IPS-NIHi7 (cell line): Measurements from ENCODE around the gene CLDN2.
A peak's percentile ranks its signal among the peaks of the same experiment; 100 is the strongest.

Experiments
- DNase-seq: peaks from one replicate; pipeline ENCODE4 v3.0.0; 2012; ENCODE audit warnings: mixed read lengths; ENCODE audit errors: extremely low spot score

The CLDN2 gene

DNA sequence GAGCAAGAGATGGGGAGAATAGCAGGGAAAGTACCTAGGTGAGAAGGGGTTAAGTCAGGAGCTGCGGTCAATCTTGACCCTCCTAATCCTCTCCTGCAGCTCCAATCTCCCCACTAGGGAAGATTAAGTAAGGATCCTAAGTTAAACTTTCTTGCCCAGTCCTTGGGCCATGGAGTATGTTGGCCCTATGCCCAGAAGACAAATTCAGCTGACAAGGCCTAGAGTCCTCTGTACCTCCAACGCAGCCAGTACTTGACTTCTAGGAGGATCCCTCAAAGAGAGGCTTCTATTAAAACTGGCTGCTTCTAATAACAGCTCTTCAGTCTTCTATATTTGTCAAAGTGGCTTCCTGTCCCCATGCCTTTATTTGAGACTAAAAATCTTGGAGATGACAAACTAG is 1.4 kb downstream of the CLDN2 start:
- no peak for DNase-seq

DNA sequence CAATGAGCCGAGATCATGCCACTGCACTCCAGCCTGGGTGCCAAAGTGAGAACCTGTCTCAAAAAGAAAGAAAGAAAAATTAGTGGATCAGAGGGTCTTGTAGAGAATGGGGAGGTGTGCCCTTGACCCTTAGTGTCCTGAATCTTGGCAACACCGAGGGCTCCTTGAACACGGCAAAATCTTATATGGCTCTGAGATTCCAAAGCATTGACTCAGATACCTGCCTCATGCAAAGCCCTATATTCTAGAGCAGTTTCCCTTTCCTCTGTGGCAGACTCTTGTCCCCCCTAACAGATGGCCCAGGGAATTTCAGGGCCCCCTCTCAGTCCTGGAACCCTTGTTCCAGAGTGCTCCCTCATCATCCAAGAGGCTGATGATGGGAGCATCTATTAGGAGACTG is 6.8 kb downstream of the CLDN2 start:
- no peak for DNase-seq

DNA sequence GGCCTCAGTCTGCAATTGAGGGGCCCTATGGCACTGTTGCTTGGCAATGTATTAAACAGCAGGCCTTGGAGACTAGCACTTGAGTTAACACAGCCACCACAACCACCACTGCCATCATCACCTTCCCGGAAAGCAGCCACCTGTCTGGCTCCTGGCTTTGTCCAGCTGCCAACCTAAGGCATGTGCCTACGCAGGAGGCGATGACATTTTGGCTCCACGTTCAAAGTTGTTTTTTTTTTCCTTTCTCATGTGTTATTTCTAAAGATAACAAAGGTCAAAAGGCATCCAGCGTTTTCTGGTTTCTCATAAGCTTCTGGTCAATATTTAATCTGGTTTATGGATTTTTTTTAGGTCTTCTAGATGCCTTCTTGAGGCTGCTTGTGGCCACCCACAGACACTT is 7.5 kb downstream of the CLDN2 start:
- DNase-seq, result no peak

DNA sequence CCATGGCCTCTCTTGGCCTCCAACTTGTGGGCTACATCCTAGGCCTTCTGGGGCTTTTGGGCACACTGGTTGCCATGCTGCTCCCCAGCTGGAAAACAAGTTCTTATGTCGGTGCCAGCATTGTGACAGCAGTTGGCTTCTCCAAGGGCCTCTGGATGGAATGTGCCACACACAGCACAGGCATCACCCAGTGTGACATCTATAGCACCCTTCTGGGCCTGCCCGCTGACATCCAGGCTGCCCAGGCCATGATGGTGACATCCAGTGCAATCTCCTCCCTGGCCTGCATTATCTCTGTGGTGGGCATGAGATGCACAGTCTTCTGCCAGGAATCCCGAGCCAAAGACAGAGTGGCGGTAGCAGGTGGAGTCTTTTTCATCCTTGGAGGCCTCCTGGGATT is 8.0 kb downstream of the CLDN2 start:
- no peak for DNase-seq

DNA sequence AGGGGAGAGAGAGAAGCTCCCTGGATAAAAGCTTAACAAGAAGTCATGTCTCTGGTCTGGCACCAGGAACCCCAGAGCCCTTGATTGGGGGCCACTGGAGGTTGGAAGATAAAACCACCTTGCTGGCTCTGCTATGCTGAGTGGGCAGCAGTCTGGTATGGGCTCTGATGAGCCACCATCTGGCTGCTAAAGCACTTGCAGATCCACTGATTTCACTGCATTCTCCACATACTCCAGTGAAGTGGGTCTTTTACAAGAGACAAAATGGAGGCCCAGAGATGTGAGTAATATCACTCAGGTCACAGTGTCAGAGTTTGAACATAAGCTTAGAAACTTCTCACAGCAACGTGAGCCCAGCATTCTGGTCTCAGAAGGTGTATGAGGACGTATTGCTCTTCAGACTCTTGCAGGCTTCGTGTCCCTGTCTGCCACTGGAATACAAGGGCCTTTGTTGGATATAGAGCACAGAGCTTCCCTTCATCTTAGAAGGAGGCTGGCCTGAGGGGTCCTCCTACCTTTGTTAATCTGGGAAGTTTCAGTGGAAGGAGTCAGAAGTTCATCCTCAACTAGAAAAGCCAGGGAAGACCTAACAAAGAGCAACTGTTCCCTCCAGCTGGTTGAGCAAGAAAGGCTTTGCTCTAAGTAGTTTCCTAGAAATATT is 11.8 kb downstream of the CLDN2 start:
- DNase-seq, result no peak

DNA sequence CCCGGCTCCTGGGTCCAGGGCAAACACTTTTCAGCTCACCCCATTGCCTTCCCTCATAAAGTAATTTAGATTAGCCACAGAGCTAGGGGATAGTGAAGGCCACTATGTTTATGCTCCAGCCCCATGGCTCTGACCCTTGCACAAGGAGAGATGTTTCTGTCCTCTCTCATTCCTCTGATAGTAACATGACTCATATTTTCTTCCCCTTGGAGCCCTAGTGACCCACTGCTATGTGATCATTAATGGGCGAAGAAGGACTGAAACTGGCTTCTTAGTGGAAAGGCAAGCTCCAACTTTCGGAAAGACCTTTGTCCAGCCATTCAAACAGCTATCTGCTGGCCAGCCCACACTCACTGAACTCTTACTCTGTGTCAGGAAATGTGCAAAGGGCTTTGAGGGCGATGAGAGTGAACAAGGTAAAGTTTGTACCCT is 12.3 kb downstream of the CLDN2 start:
- no peak for DNase-seq

DNA sequence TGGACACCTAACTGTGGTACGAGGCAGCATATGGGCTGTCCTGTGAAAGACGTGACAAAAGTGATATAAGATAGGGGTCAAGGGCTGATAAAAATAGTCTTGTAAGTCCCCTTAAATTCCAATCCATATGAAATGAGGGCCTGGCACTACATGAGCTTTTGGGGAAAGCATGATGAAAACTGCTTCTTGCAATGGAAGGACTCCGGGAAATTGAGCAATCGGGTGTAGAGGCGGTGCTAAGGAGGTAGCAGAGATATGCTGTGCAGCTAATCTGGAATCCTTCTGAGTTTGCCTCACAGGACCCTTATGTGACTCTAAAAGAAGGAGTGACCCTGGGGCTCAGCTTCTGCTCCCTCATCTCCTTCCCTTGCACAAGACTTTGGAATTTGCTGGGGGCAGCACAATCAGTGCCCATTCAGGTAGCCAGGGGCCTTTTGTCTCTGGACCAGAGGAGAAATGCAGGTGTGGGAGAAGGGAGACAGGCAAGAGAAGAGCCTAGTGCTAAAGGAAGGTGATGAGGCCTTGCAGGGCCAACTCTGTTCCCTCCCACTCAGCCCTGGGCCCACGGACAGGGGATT is 12.8 kb downstream of the CLDN2 start:
- DNase-seq, result no peak

DNA sequence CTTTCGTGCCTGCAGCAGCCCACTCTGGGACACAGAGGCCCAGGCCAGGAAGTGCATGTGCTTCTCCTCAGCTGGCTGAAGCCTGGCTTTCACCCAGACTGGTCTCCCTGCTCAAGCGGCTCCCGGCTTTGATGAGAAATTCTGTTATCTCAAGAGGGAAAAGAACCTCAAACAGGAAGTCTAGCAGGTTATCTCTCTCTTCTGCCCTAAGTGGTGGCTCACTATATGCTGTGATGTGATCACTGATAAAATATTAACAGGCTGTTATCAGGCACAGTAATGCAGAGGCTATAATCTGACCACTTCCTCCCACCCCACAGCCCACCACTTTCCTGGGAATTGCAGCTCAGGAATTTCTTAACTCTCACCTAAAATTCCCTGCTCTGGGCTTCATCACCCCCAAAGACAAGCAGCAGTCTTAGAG is 13.3 kb downstream of the CLDN2 start:
- peak; percentile 30 for DNase-seq

DNA sequence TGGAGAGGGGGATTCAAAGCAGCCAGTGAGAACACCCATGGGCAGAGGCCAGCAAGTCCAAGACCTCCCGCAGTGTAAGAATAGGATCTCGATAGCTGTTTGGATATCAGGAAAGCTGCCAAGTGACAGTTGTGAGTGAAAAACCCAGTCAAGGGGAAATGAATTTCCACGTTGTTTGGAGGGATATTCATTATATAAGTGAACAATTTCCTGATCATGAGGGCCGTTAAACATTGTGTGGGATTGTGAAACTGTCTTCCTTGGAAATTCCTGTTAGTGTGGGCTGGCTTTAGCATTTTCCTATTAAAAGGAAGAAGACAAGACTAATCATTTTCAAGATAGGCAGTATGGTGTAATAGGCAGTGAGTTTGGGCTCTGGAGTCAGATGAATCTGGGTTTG is 15.0 kb downstream of the CLDN2 start:
- DNase-seq, result no peak

DNA sequence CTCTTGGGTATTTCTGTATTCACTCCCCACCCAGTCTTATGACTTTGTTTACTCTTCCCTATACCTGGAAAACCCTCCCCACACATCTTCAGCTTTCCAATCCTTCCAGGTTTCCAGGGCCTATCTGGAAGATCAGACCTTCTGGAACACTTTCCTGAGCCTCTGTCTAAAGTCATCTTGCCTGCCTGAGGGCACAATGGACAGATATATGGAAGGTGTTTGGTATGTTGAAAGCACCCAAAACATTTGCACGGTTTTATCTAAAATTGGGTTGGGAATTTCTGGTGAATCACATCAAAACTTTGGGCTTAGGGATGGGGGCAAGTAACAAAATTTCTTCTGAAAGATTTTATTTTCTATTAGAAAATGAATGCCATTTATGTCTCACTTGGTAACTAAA is 16.0 kb downstream of the CLDN2 start:
- no peak for DNase-seq

DNA sequence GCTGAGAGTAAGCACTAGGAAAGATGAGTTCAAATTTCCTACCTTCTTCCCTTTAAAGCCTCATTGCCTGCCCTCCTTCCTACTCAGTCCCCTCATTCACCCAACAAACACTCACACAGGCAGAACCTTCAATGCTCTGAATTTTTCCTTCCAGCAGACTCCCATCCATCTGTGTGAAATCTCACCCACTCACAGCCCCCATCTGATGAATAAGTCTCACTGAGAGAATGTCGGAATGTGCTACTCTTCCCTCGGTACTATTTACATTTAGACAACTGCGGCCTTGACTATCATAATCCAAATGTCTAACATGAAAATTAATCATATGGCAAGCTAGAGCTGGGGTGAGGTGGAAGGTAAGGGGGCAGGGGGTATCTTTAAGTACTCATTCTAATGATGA is 19.4 kb downstream of the CLDN2 start:
- DNase-seq, result no peak

DNA sequence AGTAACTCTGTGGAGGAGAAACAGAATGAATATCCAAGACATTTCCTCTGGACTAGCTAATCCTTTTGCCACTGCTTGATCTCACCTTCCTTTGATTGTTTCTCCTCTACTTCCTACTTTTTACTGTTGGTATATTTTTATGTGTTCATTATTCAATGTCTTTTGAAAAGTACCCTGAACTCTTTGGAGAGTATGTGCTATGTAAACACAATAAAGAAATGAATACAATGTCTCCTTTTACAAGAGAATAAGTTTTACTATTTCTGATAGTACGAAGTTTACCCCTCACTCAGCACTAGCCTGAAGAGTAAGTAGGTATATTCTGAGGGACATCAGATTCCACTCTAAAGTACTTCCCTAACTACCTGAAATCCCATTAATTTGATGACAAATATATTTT is 19.9 kb downstream of the CLDN2 start:
- no peak for DNase-seq

DNA sequence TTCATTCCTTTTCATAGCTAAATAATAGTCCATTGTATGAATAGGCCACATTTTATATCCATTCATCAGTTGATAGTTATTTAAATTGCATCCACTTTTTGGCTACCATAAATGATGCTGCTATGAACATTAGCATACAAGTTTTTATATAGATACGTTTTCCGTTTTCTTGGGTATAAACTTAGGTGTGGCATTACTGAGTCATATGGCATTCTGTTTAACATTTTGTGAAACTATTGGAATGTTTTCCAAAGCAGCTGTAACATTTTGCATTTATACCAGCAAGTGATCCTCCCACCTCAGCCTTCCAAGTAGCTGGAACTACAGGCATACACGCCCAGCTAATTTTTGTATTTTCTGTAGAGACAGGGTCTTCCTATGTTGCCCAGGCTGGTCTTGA is 26.3 kb downstream of the CLDN2 start:
- DNase-seq, result no peak

DNA sequence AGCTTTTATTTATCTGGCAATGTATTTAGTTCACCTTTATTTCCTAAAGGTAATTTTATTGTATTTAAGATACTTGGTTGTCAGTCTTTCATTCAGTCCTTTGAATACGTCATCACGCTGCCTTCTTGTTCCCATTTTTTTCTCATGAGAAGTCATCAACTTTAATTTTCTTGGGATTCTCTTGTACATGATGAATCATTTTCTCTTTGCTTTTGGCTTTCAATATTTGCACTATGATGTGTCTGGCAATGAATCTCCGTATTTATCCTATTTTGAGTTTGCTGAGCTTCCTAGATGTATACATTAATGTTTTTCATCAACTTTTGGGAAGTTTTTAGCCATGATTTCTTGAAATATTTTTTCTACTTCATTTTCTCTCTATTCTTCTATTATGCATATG is 28.4 kb downstream of the CLDN2 start:
- no peak for DNase-seq

DNA sequence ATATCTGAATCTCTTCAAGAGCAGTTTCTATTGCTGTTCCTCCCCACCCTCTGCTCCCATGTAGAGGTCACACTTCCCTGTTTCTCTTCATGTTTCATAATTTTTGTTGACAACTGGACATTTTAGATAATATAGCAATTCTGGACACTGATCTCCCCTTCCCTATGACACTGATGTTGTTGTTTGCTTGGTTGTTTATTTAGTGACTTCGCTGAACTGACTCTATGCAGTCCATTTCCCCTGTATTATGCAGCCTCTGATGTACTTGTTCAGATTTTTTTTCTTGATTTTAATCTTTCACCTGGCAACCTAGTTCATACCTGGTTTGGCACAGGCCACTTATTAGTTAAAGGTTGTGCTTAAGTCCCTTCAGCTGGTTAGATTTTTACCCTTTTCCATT is 29.2 kb downstream of the CLDN2 start:
- DNase-seq, result no peak

DNA sequence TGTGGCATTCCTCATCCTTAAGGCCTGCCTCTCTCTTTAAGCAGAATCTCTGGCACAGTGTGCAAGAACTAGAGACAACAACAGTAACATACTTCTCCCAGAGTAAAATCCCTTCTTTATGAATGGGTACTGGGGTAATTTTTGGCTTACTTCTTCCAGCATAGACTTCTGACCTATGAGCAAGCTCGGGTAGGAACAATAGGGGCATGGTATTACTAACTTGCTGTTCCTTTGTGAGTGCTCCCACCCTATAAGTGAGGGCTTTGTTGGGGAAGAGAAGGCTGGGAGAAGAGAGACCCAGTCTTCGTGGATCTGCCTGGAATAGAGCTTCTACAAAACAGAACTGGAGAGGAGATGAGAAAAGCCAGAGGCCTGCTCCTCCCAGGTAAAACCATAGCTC is 30.2 kb downstream of the CLDN2 start:
- DNase-seq, result no peak

DNA sequence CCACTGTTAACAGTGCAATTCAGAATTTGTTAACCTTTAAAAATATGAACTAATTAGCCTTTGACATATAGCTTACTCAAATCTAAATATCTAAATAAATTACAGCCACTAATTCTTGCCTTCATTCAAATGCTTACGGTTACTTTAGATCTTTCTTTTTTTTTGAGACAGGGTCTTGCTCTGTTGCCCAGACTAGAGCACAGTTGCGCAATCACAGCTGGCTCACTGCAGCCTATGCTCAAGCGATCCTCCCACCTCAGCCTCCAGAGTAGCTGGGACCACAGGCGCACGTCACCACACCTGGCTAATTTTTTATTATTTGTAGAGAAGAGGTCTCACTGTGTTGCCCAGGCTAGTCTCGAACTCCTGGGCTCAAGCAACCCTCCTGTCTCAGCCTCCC is 31.0 kb downstream of the CLDN2 start:
- no peak for DNase-seq

DNA sequence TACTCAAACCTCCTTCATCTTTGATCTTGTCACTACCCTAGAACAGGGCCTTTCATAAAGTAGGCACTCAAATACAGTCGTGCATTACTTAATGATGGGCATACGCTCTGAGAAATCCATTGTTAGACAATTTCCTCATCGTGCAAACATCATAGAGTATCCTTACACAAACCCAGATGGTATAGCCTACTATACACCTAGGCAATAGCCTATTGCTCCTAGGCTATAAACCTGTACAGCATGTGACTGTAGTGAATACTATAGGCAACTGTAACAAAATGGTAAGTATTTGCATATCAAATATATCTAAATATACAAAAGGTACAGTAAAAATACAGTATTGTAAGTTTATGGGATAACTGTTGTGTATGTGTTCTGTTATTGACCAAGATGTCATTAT is 31.9 kb downstream of the CLDN2 start:
- DNase-seq, result no peak

DNA sequence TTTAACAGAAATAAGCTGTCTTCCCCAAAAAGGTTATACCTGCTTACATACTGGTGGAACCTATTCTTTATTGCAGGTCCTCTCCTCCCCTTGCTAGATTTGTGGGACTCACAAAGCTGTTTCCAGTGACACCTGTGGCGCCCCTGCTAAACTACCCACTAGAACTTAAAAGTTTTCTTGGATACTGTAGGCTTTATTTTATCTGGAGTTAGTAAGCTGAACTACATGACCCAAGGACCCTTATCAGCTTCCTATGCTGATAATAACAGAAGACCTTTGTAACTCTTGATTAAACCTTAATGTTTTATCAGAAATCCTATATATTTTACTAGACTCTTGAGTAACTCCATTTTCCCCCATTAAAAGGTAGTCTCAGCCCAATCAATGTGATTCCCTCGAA is 32.3 kb downstream of the CLDN2 start:
- DNase-seq, result no peak

DNA sequence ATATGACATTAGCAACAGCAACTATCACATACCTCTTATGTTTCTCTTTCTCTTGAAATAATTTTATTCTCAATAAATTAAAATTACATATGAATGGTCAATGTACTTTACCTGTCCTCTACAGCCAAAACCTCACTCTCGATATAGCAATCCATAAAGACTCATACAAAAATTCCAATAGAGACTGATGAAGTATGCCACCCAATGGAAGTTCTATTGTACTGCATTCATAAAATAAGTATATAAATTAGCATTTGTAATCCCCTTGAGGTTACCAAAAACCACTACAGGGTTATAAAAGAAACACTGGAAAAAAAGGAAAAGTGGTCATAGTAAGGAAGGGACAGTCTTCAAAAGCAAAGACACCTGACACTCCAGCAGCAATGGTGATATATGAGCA is 32.8 kb downstream of the CLDN2 start:
- no peak for DNase-seq

DNA sequence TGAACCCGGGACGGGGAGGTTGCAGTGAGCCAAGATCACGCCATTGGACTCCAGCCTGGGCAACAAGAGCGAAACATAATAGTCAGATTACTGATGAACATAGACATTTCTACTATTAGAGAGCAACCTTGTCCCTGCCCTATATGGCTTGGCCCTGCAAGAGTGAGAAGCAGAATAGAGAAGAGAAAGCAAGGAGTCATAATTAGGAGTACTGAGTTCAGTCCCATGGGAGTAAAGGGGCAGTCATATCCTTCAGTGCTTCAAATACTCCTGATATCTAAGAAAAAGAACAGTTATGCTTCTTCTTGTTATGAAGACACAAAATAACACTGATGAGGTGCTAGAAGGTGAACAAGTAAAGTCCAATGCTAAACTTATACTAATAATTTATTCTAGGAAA is 33.8 kb downstream of the CLDN2 start:
- no peak for DNase-seq

DNA sequence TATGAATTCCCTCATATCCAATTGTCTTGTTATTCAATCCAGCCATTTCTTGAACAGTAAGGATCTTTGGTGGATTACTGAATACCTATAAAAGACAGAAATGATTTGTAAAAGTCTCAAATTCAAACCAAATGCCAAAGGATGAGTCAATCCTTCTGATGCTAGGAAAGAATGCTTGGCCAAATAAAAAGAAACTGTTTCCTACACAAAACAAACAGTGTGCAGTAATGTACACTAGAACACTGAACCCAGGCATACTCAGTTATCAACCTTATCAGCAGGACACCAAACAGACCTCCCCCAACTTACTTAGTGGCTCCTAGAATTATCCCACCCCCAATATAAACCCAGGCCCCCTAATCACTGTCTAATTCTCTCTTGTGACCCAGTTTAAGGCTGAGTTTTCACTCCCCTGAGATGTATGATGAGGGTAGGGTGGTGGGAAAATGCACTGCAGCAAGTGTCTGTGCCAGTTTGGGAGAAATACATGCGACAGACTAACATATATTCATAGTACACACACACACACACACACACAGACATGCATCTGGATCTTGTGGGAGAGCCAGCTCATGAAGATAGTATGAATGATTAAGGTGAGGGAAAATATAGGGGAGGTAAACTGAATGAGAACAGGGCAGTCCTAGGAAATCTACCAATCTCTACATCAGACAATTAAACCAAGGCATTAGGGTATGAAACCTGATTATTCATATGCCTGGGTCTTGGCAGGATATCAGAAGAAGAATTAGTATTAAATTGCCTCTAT is 35.0 kb downstream of the CLDN2 start:
- DNase-seq, result no peak

DNA sequence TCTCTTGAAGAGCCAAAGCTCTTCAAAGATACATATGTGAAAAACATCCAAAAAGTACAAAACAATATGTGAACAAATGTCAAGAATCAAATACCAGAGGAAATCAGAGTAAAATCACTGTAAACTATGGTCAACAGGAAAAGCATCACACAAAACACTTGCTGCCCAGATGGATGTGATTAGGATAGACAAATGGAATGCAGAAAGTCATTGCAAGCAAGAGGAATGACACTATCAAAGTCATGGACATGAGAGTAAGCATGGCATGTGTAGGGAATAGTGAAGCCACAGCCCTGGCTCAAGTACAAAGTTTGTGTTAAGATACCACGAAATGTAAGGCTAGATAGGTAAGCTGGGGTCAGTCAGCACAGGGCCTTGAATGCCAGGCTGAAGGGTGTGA is 37.7 kb downstream of the CLDN2 start:
- no peak for DNase-seq
